Measurements from ENCODE around the gene FGFR1OP2.

GRCh38 chr12:27001663-27002062, 63.4 kb downstream of the FGFR1OP2 start:
- no peak for TF ChIP-seq CTCF (conservative IDR thresholded peaks at IDR 0.05; ENCODE audit: low read length)
- no peak for TF ChIP-seq EZH2phosphoT487 (IDR thresholded peaks at IDR 0.05; ENCODE audit: borderline replicate concordance, low read depth, low read length)

Data from OCI-LY7 (cell line).